Panc1 (cell line): Measurements from ENCODE around the gene RCOR3.
"Not testable (repeated sequence)": the region's sequence is repeated elsewhere in the genome, so short reads cannot be mapped to it uniquely, and the experiment has no call there.

Experiments
- CTCF ChIP-seq: fragments of 450-650 bp; IDR thresholded peaks from 2 replicates; pipeline ENCODE4 v1.5.1; 2017; ENCODE audit warnings: mild to moderate bottlenecking
- POLR2AphosphoS5 ChIP-seq: IDR thresholded peaks from 2 replicates; pipeline ENCODE4 v1.6.1; 2012; ENCODE audit warnings: mild to moderate bottlenecking, low read depth, low read length, moderate library complexity
- REST ChIP-seq, 2 experiments: IDR thresholded peaks; 2 replicates each; pipeline ENCODE4 v1.6.1; 2011 to 2012; ENCODE audit warnings: low read depth in 2 of 2, control low read depth in 1 of 2, low read length in 1 of 2, mild to moderate bottlenecking in 1 of 2, moderate library complexity in 1 of 2; ENCODE audit not compliant: insufficient read depth in 1 of 2
- SIN3A ChIP-seq: IDR thresholded peaks from 2 replicates; pipeline ENCODE4 v1.6.1; 2012; ENCODE audit warnings: low read depth, mild to moderate bottlenecking, low read length, moderate library complexity, borderline replicate concordance; ENCODE audit not compliant: insufficient read depth
- TCF7L2 ChIP-seq: IDR thresholded peaks from 2 replicates; pipeline ENCODE4 v1.6.1; 2011; ENCODE audit warnings: mild to moderate bottlenecking, low read depth, low read length, inconsistent platforms

- not testable (repeated sequence) for TF ChIP-seq CTCF; POLR2AphosphoS5; REST (IDR thresholded peaks at IDR 0.05; ENCODE audit: insufficient read depth in 1 of 2, low read depth in 2 of 2, low read length in 1 of 2); SIN3A; TCF7L2
These were observed 12.6 kb upstream of the RCOR3 start for GRCh38 chr1:211246583-211246982.
